ENCODE data around the gene DENND1A.
"Not testable (repeated sequence)": the region's sequence is repeated elsewhere in the genome, so short reads cannot be mapped to it uniquely, and the experiment has no call there.

Gene DENND1A

DNA sequence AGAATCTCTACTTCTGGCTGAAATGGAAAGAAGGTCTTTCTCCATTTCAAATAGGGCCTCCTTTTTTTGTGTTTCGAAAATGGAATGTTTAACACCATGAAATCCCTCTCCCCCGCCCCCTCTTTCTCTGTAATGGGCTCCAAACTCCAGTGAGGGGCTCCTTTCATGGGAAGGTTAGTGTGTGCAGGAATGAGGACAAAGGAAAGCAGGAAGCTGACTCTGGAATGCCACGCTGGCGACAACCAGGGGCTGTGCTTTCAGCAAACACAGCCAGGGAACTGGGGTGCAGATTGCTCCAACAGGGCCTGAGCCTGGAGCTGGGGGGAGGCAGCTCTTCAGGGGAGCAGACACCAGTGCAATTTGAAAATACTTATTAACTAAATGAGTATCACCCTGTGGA, 491.1 kb downstream of the DENND1A start:
- no peak for DNase-seq (ENCODE audit: low read depth in 3 of 3, low spot score in 1 of 3)

DNA sequence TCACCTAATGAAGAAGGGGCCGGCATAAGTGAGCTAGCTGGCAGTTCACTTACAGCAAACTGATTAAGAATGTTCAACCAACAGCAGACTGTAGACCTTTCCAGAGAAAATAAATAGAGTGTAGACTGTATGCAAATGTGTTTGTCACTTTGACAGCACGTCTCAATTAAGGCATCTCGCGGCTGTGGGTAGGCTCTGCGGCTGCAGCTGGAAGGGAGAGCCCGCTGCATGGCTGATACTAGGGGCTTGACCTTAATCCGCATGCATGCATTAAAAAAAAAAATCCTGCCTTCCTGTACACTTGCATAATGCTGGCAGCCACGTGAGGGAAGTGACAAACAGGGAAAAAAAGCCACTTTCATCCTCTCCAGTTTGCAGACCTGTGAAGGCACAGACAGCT, 491.6 kb downstream of the DENND1A start:
- DNase-seq (ENCODE audit: low read depth in 3 of 3, low spot score in 1 of 3), result no peak

DNA sequence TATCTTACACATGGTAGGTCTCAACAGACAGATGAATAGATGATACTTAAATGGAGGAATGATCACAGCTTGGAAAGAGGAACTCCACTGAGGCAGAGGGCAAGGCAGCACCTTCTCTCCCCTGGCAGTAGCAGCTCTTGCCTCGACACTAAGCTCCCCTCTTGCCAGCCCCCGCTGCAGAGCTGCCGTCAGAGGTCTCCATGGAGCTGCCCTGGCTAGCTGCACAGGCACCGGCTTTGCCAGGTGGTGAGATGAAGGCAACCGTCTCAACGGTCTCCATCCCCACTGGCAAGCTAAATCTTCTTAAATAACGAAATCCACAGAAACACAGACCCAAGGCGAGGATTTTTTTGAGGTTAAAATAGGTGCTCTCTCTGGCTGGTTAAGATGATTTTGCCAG, 492.7 kb downstream of the DENND1A start:
- no peak for DNase-seq (ENCODE audit: low read depth in 3 of 3, low spot score in 1 of 3)

DNA sequence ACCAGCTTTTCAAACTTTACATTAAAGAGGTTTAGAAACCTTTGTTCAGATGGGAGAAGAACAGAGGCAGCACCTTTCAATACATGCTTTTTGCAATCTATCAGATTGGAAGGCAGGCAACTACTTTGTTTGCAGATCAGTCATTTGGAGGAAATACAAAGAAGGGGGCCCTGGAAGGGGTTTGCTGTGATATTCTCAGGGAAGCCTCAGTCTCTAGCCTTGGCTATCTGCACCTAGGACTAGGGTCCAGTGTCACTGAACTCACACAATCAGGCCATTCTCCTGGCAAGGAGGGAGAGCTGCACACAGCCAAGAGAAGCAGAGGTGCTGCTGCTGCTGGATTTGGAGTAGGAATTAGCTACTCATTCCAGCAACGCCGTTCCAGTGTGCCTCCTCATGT, 494.5 kb downstream of the DENND1A start:
- DNase-seq (ENCODE audit: low read depth in 3 of 3, low spot score in 1 of 3), result no peak

DNA sequence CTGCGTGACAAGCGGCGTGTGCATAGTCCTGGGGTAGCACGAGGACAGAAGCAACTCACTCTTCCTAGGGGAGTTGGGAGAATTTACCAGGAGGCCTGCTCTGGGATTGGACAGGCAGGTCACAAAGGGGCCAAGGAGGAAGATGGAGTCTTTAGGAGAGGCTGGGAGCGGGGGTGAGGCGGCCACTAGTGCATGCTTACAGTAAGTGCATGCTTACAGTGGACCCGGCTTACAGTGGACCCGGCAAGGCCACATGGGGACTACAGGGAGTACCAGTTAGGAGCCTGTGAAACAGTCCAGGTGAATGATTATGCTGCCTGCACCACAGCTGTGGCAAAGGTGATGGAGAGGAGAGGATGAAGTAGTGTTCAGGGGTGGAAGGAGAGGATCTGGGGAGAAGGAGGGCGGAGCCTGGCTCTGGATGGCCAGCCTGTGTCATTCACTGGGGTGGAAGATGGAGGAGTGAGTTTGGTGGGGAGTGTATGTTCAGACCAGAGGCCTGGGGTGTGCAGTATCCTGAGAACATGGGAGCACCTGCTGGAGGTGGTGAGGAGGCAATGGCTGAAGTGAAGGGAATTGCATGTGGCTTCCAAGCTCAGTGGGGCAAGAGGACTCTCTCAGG, 495.2 kb downstream of the DENND1A start:
- no peak for DNase-seq (ENCODE audit: low read depth in 3 of 3, low spot score in 1 of 3)

DNA sequence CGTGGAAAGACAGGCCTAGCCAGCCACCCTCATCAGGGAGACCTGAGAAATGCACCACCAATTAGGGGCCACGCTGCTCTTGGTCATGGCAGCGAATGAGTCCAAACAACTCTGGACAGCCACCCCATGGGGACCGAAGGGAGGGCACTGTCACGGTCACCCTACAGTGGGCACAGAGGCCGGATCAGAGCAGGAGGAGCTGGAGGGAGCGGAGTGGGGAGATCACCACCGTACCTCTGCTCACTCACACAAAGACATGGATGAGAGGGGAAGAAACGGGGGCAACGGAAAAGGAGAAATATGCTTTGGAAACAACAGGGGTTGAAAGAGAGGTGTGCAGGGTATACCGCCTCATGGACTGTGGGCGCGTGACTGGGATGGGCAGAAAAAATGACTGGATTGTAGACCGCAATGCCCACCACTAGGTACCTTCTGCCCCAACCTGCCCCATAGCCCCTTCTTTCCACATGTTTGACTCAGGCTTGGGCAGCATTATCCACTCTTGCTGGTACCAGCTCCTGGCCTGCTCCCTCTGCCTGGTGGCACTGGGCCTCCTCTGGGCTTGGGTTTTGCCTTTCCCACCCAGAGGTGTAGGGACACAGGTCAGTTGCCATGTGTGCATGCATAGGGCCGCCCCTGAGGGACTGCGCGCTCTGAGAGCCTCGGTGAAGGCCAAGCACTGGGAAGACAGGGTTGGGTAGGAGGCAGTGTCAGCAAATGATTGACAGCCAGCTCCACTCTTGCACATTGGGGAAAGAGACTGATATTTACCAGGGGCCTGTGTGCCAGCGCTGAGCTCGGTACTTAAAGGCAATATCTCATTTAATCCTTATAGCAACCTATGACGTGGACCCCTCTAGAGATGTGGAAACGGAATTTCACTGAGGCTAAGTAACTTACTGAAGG, 497.3 kb downstream of the DENND1A start:
- DNase-seq (ENCODE audit: low read depth in 3 of 3, low spot score in 1 of 3), result no peak

DNA sequence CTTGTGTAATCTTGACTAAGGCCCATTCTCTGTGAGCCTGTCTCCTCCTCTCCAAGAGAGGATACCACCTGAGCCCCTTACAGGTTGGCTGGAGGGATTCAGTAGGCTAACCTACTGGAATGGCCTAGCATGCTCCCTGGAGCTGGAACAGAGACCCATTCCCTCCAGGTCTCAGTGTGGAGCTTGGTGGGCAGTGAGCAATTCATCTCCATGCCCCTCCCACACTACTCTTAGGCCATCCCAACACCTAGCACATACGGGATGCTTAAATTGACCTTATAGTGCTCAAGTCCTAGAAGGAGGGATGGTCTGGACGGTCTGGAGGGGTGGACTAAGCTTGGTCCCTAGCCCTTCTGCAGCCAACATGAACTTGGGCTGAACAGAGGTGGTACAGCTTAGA, 498.3 kb downstream of the DENND1A start:
- no peak for DNase-seq (ENCODE audit: low read depth in 3 of 3, low spot score in 1 of 3)

DNA sequence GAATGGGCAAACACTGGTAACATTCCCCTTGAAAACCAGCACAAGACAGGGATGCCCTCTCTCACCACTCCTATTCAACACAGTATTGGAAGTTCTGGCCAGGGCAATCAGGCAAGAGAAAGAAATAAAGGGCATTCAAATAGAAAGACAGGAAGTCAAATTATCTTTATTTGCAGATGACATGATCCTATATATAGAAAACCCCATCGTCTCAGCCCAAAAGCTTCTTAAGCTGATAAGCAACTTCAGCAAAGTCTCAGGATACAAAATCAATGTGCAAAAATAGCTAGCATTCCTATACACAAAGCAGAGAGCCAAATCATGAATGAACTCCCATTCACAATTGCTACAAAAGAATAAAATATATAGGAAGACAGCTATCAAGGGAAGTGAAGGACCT, 501.5 kb downstream of the DENND1A start:
- not testable (repeated sequence) for DNase-seq (ENCODE audit: low read depth in 3 of 3, low spot score in 1 of 3)

DNA sequence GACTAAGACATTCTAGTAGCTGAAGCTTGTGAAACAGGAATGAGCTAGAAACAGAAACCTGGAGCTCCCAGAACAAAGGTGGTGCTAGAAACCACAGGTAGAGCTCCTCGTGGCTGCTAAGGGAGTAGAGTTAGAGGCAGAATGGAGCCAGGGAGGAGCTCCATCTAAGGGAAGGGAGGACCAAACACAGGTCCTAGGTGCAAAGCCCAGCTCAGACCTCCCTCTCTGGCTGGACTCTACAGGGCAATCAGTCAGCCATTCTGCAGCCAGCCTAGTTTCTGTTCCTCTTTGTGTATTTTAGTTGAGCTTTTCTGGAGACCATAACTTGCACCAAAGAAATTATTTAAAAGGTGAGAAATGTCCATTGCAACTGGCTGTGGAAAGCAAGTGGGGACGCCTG, 503.5 kb downstream of the DENND1A start:
- no peak for DNase-seq (ENCODE audit: low read depth in 3 of 3, low spot score in 1 of 3)

DNA sequence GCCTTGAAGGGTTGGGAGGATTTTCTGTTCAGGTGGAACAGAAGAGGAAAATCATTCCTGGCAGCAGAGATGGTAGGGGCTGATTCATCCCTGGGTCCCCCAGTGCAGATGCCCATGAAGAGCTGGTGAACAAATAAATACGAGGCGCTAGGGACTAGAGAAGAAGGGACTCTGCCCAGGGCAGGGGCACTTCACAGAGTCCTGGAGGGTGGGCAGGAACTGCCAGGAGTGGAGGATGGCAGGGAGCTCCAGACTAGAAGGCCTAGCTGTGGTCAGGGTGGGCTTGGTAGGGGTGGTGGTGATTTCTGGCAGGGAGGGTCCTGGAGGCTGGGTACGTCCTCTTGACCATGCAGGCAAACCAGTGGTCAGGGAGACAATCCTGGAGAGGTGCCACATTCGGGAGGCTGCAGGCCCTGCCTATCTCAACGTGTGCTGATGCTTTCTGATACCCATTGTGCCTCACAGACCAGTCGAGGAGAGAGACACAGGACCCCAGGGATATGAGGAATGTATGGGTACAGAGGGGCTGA, 504.0 kb downstream of the DENND1A start:
- no peak for DNase-seq (ENCODE audit: low read depth in 3 of 3, low spot score in 1 of 3)

DNA sequence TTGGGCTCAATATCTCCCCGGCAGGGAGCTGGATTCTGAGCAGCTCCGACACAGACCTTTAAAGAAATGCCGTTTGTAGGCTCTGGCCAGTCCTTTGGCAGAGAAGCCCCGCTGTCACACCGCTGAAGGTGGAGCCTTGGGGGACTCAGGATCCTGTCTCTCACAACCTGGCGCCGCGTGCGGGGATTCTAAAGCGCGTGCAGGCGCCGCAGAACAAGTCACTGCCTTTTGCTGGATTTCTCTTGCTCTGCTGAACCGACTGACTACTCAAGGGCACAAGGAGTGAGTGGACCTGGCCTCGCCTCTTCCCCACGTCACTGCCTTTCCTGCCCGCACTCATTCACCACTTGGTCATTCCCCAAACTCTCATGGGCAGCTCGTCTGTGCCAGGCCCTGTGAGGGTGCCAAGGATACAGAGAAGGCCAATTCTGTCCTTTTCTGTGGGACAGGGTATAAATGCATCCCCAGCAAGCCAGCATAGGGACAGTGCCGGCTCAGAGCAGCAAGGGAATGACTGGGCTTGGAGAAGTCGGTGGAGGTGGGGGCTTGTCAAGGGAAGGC, 504.6 kb downstream of the DENND1A start:
- no peak for DNase-seq (ENCODE audit: low read depth in 3 of 3, low spot score in 1 of 3)

DNA sequence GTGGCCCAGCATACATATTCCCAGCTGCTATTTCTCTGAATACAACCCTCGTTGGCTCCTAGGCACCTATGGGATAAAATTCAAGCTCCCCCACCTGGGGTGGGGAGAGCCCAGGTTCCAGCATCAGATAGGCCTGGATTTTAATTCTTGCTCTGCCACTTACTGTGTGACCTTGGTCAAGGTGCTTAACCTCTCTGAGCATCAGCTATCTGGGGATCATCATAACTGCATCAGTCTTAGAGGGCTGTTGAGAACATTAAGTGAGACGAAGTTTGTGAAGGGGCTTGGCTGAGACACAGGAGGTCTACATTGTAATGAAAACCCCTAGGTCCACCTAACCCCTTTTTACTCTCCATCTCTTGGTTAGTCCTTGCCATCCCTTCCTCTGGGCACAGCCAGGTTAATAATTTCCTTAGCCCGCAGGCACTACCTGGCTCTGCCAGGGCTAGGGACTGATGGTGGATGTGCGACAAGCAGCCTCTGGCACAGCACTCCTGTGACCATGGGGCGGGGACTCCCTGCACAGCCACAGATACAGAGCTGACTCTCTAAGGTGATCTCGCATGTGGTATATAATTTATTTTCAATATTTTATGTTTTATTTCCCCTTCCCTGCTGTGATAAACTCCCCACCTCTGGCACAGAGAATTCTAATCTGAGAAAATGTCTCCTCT, 505.2 kb downstream of the DENND1A start:
- no peak for DNase-seq (ENCODE audit: low read depth in 3 of 3, low spot score in 1 of 3)

DNA sequence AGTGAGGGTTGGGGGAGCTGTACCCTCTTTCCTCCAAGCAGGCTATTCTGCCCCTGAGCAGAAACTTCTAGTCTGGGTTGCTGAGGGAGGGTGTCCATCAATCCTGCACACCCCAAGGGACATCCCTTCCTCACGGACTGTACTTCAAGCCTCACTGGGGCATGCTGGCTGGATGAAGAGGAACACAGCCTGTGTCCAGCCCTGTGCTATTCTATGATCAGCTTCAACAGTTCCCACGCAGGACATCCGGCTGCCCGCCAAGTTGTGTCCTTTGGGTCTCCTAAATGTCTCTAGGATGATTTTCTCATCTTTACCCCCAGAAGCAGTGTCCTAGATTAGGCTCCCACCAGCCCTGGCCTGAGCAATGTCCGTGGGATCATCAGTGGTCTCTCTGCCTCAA, 505.8 kb downstream of the DENND1A start:
- no peak for DNase-seq (ENCODE audit: low read depth in 3 of 3, low spot score in 1 of 3)

DNA sequence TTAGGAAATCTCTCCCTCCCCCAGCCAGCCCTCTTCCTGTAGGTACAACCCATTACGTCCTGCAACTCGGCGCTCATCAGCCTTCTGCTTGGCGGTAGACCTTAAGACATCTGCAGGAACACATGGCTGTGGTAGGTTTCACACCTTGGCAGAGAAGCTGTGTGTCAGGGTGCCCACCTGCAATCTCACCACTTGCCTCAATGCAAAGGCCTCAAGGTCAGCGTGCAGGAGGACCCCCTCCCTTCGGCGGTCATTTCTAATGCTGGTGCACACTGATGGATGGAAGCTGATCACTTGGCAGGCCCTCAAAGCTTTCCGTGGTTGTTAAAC, 506.6 kb downstream of the DENND1A start:
- no peak for DNase-seq (ENCODE audit: low read depth in 3 of 3, low spot score in 1 of 3)

DNA sequence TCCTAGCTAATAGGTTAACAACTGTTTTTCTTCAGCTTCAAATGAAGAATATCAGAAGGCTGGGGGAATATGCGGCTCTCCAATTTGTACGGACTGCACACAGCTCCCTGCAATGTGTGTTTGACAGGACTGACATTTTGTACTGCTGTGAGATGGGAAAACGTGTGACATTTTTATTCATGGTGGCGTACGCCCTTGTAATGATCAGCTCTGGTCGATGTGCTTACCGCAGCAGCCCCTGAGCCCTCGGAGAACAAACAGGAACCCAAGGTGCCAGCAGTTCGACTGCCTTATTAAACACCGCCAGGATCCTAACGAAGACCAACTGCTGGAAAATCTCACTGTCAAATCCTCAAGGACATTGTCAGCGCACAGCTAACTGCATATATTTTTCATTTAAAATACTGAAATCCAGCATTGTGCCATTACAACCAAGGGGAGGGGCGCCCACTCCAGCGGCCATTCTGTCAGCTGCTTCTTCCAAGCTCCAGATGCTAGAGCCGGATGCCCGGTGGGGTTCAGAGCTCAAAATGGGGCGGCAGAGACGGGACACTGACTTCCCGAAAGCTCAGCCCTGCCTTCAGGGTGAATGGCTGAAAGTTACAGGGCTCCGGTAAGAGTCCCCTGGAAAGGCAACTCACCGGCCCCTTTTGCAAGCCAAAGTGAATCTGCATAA, 507.2 kb downstream of the DENND1A start:
- no peak for DNase-seq (ENCODE audit: low read depth in 3 of 3, low spot score in 1 of 3)

DNA sequence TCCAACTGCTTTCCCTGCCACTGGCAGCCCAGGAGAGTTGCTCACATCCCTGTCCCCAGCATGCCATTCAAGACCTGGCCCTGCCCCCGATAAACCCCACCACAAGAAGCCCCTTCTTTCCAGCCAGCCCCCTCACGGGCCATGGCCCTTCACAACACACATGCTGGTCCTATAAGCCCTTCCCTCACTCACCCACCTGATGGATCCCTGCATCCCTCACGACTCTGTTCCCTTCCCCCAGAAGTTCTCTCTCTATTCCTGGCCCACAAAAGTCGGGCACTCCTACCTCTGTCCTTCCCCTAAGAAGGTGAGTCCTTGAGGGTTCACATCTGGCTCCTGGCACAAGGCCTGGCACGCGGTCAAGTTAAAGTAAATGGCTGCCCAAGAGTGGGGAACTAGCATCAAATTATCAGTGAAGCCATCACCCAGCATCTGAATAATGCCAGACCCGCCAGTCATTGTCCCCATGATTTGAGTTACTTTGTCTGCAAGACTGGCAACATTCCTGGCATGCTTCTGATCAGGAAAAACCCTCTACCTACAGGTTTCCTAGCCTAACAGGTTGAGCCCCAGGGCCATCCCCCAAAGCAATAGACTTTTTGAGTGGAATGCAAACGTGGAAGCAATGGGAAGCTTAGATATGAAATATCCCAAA, 508.0 kb downstream of the DENND1A start:
- no peak for DNase-seq (ENCODE audit: low read depth in 3 of 3, low spot score in 1 of 3)

DNA sequence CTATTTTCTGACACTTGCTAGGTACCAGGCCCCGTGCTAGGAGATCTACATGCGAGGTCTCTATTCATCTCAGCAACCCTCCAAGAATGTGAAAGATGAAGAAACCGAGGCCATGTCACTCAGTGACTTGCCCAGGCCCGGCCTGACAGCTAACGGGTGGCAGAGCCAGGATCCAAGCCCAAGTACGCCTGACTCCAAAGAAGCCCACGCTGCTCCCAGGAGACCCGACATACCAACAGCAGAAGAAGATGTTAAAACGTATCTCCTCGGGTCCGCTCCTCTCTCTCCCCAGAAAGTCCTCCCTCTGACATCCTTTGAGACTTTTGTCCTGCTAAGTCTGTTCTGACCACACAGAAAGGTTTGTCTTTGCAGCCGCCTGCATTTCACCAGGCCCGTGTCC, 508.7 kb downstream of the DENND1A start:
- no peak for DNase-seq (ENCODE audit: low read depth in 3 of 3, low spot score in 1 of 3)

DNA sequence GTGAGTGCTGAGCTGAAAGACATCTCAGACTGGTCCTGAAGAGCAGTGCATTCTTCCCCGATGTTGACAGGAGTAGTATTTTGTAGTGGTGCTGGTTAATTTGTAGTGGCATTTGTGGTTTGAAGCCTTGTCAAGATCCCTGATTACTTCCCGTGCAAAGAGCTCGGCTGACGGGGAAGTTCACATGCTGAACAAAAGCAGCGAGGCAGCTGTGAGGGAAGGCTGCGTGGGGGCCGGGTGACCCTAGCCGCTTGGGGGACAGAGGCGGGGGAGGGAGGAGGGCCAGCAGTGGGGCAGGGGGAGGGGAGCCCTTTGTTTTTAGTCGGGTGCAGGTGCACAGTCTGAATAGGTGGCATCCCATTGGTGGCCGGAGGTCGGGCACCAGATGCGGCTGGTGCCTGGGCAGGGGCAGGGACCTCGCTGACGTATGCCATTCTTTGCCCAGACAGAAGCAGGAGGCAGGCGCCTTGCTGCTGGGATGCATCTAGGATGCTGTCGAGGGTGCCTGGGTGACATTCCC, 509.3 kb downstream of the DENND1A start:
- no peak for DNase-seq (ENCODE audit: low read depth in 3 of 3, low spot score in 1 of 3)

DNA sequence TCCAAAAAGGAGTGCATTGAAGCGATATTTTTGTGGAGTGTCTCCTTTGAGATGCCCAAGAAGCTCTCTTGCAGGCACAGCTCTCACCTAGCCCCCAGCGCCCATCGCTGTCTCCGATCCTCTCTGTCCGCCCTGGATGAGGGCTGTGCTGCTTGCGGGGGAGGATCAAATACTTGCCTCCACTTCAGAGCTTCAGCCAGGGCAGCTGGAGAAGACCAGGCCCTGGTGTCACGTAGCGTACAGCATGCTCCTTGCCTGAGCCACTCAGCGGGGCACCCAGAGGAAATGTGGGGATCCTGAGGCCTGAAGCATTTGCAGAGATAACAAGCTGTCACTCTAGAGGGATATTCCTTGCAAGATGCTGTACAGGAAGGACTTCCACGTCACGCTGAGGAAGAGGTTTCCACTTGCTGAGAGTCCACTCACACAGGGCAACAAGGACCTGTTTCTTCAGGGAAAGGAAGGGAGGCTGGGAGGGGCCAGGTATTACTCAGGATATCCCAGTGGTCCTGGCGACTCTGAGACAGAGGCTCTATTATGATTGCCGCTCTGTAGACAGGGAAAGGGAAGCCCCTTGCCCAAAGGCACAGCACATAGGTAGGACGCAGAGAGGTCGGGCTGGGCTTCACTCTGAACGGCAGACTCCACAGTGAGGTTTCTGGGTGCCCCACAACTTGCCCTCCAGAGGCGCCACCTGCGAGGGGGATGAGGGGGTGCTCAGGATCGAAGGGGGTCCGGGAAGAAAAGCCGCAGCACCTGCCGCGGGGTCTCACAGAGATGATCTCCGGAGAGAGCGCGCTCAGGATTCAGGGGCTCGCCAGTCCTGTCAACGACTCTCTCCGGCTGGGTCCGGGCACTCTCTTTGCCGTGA, 510.0 kb downstream of the DENND1A start:
- no peak for DNase-seq (ENCODE audit: low read depth in 3 of 3, low spot score in 1 of 3)
